Fibroblast of lung (primary cell): ENCODE data around the gene SCLT1.

ENCODE experiments used
- CTCF ChIP-seq, 2 donors: IDR thresholded peaks in 1 of 2; conservative IDR thresholded peaks in 1 of 2; 1 replicate in 1 of 2; 2 replicates in 1 of 2; pipeline ENCODE4 v1.5.1; 2011 to 2012; ENCODE audit warnings: low read length in 2 of 2, control low read depth in 1 of 2, inconsistent platforms in 1 of 2, low read depth in 1 of 2, mild to moderate bottlenecking in 1 of 2
- EZH2 ChIP-seq: IDR thresholded peaks from 2 replicates; pipeline ENCODE4 v1.5.1; 2012; ENCODE audit warnings: low read length, control low read depth, mild to moderate bottlenecking; ENCODE audit errors: missing control alignments

GRCh38 chr4:128859887-128860677 is 233.3 kb downstream of the SCLT1 start:
- TF ChIP-seq CTCF (conservative IDR thresholded peaks at IDR 0.05 in 1 of 2, IDR thresholded peaks at IDR 0.05 in 1 of 2; ENCODE audit: low read depth in 1 of 2, low read length in 2 of 2) (no peak), EZH2 (no peak)
